HG02763 (cell line): ENCODE results near the gene MOB2.
A peak's percentile ranks its signal among the peaks of the same experiment; 100 is the strongest.

Source experiments
- ATAC-seq: cut with Tn5 transposase; IDR thresholded peaks from one replicate; pipeline ENCODE4 v1.9.1; 2021; ENCODE audit warnings: mild to moderate bottlenecking, moderate library complexity; ENCODE audit not compliant: unreplicated experiment

MOB2 gene, protein sequence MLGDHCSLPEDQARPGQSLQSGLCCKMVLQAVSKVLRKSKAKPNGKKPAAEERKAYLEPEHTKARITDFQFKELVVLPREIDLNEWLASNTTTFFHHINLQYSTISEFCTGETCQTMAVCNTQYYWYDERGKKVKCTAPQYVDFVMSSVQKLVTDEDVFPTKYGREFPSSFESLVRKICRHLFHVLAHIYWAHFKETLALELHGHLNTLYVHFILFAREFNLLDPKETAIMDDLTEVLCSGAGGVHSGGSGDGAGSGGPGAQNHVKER

DNA sequence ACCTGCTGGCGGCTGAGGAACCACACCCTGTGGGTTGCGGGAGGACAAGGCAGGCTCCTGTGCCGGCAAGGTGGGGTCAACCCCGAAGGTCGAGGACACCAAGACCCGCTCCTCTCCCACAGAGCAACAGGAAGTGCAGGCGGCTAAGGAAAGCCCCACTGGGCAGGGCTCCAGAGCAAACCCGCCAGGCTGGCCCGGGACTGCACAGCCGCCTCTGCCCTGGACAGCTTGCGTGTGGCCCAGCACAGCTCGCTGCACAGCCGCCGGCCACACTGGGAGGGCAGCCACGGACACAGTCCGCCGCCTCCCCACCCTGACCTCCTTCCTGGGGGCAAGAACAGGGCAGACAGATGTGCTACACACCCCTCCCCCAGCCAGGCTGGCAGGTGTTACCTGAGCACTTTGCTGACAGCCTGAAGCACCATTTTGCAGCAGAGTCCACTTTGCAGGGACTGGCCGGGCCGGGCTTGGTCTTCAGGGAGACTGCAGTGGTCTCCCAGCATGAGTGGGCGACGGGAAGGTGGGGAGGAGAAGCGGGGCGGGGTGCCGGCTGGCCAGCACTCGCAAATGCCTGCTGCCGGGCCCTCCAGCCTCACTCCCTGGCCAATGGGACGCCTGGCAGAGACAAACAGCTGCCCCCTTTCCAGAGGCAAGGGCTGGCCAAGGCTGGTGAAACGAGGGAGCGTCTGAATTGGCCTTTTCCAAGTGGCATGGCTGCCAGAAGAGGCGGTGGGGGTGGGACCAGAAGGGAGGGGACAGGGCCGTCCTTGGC, at the start of gene MOB2:
Gene MOB2 (minus strand): TSS at position 726 of the 772 bp plus-strand sequence. CDS start 223 bp downstream, at position 503.
- ATAC-seq, result no peak

DNA sequence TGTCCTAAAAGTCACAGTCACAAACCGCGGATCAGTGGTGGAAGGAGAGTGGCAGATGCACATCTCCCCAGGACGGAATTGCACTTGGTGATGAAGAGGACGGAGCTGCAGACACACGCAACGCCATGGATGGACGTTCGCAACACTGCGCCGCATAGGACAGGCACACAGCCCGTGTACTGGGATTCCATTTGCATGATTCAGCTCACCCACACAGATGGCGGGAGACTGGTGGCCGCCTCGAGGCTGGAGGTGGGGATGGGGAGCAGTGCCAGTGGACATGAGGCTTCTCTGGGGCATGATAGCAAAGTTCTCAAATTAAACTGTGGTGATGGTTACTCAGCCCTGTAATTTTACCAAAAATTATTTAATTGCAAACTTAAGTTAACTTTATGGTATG, 48.1 kb upstream of the MOB2 start:
- ATAC-seq, result no peak

DNA sequence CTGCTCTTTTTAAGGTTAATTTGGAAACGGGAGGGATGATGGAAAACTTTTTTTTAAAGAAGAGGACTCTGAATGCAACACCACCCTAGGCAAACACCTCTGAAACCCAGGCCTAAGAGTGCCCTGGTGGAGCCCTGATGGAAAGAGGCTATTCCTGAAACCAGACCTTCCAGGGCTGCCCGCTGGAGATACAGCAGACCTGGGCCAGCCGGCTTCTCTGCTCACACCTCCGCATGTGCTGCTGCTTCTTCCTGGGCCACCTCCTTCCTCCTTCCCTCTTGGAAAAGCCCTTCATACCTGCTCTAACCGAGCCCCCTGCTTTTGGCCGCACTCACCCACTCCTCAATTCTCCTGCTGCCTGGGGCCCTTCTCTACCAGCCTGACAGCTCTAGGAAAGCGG, 47.6 kb upstream of the MOB2 start:
- ATAC-seq, result no peak

DNA sequence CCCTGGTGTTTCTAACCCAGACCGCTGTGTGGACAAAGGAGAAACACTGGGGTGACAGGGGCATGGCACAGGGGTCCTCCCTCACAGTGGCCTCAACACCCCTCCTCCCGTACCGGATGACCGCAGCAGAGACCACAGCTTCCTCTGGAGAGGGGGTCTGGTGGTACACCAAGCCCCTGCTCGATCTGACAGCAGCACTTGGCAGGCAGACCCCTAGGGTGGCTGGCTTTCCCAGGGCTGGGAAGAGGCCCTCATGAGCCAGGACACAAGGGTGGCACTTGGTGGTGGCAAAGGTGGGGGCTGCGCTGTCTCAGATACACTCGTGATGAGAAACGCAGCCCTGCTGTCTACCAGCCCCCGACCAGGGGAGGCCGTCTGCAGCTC, 46.8 kb upstream of the MOB2 start:
- ATAC-seq, result no peak

DNA sequence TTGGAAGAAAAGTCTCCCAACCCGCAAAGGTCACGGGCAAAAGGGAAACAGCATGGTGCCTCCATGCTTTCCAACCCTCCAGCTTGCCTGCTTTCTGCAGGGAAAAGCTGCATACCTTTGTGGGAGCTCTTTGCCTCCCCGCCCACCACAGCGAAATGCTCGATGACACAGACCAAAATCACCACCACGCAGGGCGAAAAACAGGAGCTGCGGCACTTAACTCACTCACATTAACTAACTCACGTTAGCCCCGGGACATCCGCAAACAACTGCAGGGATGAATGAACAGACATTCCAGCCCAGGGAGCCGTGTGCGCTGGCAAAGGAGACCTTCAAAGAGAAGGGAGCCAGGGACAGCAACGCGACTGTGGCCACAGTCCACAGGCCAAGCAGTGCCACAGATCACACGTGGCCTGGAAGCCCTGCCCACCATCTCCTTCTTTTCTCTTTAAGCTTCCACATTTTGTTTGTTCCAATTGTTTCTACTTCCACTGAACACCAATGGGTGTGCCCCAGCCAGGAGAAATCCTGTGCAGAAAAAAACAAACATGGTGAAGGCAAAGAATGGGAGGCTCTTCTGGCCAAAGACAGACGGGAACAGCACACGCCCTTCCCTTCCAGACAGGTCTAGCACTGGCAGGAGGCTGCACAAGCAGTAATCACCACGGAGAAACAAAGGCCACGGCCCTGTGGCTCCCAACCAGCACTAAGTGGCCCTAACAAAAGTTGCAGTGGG, 46.2 kb upstream of the MOB2 start:
- no peak for ATAC-seq

DNA sequence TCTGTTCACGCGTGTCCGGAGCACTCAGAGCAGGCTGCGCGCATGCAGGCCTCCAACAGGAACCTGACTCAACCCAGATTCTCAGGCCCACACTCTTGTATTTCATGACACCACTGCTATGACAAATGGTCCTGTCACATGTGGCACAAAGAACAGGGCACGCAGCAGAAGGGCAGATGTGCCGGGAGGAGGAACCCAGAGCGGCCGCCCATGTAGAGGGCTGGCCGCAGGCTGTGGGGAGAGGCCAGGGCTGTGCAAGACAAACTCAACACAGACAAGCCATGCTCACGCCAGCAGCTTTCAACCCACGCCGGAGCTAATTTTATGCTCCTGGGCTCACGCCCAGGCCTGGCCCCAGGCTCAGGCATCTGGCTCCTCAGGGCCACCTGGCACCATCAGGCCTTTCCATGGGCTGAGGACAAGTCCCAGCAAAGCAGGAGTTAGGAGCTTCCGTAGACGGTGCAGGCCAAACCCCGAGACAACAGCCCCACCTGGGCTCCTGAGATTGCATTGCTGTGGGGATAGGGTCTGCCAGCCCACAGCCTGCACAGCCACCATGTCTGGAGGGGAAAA, 45.5 kb upstream of the MOB2 start:
- ATAC-seq, result no peak

DNA sequence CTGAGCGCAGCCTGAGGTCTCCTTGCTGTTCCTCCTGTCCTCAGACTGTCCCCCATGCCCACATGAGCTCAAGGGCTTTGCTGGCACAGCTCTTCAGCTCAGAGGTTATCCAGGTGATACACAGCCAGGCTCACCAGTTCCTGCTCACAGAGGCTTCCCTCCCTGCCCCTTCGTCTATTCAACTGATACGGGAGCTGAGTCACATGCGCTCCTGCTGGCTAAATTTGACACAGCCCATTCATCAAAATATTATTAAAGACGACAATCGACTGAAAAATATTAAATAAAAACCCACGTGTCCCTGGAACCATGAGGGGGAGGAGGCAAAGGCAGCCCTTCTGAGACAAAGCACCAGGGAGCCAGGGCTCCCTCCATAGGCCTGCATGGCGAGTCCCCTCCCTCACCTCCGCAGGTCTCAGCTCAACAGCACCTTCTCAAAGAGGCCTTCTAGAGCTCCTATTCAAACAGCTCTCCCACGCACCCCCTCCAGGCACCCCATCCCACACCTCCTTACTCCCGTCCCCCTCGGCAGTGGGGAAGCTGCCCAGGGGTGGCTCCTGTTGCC, 45.0 kb upstream of the MOB2 start:
- ATAC-seq, result no peak

DNA sequence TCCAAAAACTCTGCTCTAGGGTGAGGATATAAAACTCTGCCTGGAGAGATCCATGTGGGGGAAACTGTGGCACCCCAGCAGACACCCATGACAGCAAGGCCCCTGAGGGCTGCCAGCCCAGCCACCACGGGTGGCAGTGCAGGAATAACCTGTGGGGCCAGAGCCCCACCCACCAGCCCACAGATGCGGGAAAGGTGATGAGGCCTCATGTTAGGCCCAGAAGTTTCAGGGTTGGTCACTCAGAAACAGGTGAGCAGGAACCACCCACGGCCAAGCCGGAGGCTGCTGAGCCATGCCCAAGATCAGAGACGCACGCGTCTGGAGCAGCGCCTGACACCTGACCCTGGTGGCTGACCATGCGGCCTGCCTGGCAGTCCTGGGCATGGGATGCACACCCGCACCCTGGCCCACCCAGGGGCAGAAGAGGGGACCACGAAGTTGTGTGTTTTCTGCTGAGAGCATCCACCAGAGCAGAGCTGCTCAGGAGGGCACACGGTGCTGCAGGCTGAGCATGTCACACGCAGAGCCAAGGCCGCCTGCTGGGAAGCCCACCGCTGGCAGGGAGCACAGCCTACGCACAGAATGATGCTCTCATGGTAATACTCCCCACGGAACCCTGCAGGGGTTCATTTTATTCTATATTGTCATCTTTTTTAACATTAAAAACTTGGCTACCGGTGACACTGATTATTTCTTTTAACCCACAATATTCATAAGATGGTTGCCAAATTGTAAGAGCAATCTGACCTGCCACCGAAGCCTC, 44.3 kb upstream of the MOB2 start:
- ATAC-seq, result no peak

DNA sequence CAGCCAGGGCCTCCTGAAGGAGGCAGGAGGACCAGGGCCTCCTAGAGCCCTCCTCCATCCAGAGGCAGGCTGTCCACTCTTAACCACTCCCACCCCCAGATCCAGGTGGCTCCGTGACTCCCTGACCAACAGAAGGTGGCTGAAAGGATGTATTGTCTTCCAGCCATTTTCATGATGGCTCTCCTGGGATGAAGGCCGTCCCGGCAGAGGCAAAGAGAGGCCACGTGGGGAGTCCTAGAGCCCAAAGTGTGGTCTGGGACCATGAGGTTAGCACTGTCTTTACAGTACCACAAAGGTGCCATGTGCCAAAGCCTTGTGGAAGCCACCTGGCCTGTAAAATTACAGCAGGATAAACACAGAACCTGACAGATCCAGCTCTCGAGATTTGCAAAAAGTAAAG, 43.2 kb upstream of the MOB2 start:
- no peak for ATAC-seq

DNA sequence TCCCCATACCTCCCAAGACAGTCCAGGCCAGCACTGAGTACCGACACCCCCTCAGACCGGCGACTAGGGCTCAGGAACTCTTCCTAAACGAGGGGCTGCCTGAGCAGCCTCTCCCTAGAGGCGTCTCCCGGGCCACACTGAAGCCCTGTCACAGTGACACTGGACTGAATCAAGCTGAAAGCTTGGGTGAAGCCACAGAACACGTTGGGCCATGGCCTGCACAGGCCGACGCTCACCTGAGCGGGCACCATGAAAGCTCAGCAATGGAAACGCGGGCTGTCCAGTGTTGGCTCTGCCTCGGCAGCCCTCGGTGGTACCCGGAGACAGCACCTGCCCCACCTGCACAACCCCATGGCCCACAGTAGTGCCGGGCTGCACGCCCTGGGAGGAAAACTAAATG, 42.7 kb upstream of the MOB2 start:
- no peak for ATAC-seq

DNA sequence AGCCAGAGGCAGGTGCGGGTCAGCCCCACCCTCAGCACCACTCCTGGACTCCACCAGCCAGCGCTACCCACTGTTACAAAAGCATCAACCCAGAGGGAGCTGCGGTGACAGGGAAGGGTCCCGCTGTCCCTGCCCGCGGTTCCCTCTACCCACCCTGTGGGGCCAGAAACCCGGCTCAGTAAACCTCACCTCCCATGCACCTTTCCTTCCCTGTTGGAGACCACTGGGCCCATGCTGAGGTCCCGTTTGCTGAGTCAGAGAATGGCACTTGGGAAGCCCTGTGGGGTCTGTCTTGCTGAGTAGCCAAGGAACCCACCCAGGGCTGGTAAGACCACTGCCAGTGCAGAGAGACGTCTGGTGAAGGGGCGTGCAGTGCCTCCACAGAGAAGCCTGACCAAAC, 42.1 kb upstream of the MOB2 start:
- no peak for ATAC-seq

DNA sequence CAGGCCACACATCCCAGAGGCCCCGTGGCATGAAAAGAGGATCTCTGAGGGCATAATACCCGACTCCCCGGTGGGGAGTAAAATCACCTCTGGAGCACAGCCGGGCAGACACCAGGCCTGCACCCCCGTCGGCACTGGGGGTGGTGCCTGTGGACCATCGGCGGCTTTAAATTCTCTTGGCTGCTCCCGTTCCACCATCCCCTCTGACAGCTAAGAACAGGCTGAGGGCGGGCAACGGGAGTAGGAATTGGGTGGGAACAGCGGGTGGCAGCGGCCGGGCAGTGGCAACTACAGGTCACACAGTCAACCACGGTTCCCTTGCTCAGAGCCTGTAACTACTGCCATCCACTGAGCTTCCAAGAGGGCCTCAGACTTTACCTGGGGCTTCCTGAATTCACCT, 40.2 kb upstream of the MOB2 start:
- no peak for ATAC-seq

DNA sequence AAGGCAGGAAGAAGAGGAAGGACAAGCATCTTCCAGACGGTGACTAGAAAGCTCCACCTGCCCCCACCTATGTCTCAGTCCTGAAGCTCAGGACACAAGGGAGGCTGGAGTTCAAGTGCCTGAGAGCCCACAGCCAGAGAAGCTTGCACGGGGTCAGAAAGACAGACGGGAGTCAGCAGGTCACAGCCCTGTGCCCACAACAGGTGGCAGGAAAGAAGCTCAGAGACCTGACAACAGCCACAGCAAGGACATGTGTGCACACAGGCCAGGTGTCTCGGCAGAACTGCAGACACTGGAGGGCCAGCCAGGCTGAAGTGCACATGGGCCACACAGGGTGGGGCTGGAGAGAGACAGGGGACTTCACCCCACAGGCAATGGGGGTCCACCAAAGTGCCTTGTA, 37.2 kb upstream of the MOB2 start:
- no peak for ATAC-seq

DNA sequence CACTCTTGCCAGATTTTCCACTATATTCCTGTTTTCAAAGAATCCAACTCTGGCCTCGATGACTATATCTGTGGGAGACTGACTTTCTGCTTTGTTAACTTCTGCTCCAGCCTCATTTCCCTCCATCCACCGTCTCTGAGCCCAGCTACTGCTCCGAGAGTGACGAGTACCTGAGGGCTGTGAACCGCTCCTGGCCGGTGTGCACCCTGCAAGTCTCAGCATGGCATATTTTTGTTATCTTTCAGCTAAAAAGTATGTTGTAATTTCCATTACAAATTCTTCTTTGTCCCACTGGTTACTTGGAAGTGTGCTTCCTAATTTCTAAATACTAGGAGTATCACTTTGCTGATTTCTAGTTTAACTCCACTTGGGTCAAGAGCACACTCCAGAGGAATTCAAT, 36.5 kb upstream of the MOB2 start:
- ATAC-seq, result no peak

DNA sequence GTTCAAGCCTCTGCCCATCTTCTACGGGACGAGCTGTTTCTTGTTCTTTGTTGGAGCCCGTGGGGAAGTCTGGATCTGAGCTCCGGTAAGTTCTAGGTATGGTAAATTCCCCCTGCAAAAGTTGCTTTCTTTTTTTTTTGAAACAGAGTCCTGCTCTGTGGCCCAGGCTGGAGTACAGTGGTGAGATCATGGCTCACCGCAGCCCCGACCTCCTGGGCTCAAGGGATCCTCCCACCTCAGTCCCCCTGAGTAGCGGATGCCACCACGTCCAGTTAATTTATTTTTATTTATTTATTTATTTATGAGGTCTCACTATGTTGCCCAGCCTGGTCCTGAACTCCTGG, 35.5 kb upstream of the MOB2 start:
- ATAC-seq, result peak; percentile 24

DNA sequence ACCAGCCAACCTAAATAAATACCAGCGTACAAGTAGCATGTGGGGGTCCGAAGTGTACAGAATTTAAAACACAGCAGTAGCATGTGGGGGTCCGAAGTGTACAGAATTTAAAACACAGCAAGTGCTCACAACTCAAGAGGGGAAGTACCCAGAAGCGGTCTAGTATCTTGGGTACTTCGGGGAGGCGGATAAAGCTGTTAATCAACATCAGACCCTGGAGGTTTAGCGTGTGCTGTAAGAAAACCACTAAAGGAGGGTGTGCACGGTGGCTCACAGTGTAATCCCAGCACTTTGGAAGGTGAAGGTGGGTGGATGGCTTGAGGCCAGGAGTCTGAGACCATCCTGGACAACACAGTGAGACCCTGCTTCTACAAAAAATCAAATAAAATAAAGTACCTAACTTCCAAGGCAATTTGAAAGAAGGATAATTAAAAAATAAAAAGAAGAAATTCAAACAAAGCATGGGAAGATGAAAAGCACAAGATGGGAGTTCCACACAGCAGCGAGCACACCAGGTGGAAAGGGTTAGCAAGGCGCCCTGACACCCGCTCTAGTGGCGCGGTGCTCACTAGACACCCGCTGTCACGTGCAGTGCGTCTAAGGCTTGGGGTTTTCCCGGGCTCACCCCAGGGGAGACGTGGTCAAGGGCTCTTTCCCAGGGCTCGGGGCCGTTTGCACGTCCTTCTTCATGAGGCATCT, 35.0 kb upstream of the MOB2 start:
- ATAC-seq, result peak; percentile 86

DNA sequence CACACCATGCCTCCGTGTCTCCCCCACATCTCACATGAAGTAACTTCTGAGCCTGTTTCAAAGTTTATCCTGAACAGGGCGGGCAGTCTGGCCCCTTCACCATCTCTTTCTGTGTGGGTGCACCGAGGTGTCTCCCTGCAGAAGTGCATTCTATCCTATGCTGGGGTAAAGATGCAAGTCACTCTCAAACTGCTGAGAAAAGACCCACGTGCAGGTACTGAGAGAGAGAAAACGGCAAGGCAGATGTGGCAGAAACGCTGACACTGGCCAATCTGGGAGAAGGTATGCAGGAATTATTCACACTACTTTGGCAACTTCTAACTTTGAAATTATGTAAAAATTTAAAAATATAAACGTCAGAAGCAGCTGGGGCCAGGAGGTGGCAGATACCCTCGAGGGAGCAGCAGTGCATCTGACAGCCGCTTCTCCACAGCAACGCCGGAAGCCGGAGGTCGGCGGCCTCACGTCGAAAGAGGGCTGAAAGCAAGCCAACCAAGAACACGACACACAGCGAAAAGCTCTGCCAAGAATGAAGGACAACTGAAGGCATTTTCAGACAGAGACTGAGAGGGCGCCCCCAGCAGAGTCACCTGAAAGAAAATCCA, 34.2 kb upstream of the MOB2 start:
- ATAC-seq, result no peak

DNA sequence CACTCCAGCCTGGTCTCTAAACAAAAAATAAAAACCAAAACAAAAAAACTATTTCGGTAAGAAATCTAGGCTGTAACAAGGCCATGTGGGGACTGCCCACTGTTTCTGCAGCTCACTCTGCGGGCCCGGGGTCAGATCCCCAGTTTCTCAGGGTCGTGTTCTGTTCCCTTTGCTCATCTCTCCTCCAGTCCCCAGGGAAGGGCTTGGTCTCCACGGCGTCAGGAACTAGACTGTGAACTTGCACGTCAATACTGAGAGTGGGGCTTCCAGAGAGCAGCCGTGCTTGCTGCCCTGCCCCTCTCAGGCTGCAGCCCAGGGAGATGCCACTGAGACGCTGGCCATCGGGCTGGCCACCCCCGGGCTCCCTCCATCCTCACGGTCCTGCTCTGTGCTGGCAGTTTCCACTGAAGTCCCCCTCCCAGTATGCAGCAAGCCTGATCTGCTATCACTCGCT, 33.7 kb upstream of the MOB2 start:
- ATAC-seq, result no peak
